Stimulated activated CD8-positive, alpha-beta memory T cell treated with anti-CD3 and anti-CD28 coated beads, Interleukin-7, amount 100 ng/mL, for 48 hours (primary cell): ENCODE results near the gene FAM228A.
"Not testable (repeated sequence)": the region's sequence is repeated elsewhere in the genome, so short reads cannot be mapped to it uniquely, and the experiment has no call there.

ENCODE experiments used
- DNase-seq, 2 donors: peaks; one replicate each; pipeline ENCODE4 v3.0.0-alpha.2; 2020; ENCODE audit warnings: low read depth in 1 of 2; ENCODE audit errors: extremely low read depth in 1 of 2

The FAM228A gene

GRCh38 chr2:24190503-24190902 lies 15.7 kb downstream of the FAM228A start:
- no peak for DNase-seq

GRCh38 chr2:24191156-24191555 lies 16.3 kb downstream of the FAM228A start:
- no peak for DNase-seq

- no peak for DNase-seq
These were observed 17.0 kb downstream of the FAM228A start for GRCh38 chr2:24191848-24192247.

GRCh38 chr2:24197213-24197612 lies 22.4 kb downstream of the FAM228A start:
- DNase-seq, result not testable (repeated sequence)

- no peak for DNase-seq
These were observed 25.2 kb downstream of the FAM228A start for GRCh38 chr2:24199968-24200590.

GRCh38 chr2:24200799-24201198 lies 25.9 kb downstream of the FAM228A start:
- DNase-seq, result no peak

- no peak for DNase-seq
These were observed 28.4 kb downstream of the FAM228A start for GRCh38 chr2:24203029-24203786.

GRCh38 chr2:24203787-24204150 lies 28.9 kb downstream of the FAM228A start:
- no peak for DNase-seq

GRCh38 chr2:24204505-24204904 lies 29.7 kb downstream of the FAM228A start:
- no peak for DNase-seq

GRCh38 chr2:24205131-24205530 lies 30.3 kb downstream of the FAM228A start:
- no peak for DNase-seq

GRCh38 chr2:24206242-24206641 lies 31.4 kb downstream of the FAM228A start:
- DNase-seq, result no peak

GRCh38 chr2:24206714-24207113 lies 31.9 kb downstream of the FAM228A start:
- DNase-seq, result no peak

GRCh38 chr2:24207359-24207758 lies 32.5 kb downstream of the FAM228A start:
- no peak for DNase-seq

- no peak for DNase-seq
These were observed 33.6 kb downstream of the FAM228A start for GRCh38 chr2:24208490-24208889.

GRCh38 chr2:24209389-24210105 lies 34.7 kb downstream of the FAM228A start:
- no peak for DNase-seq

GRCh38 chr2:24210106-24210455 lies 35.2 kb downstream of the FAM228A start:
- DNase-seq, result no peak

- no peak for DNase-seq
These were observed 35.9 kb downstream of the FAM228A start for GRCh38 chr2:24210723-24211122.

- DNase-seq, result no peak
These were observed 36.6 kb downstream of the FAM228A start for GRCh38 chr2:24211408-24211807.

- no peak for DNase-seq
These were observed 40.0 kb downstream of the FAM228A start for GRCh38 chr2:24214880-24215279.

GRCh38 chr2:24220554-24221291 lies 45.9 kb downstream of the FAM228A start:
- DNase-seq, result no peak

GRCh38 chr2:24221343-24222050 lies 46.6 kb downstream of the FAM228A start:
- no peak for DNase-seq
